SK-N-SH treated with all-trans-retinoic acid at 6 μM for 48 hours (cell line): ENCODE data around the gene EHD1.

ENCODE experiments used
- ARNTL ChIP-seq: fragments of 450-650 bp; formaldehyde crosslinking; IDR thresholded peaks from 2 replicates; pipeline ENCODE4 v1.5.0; 2020; ENCODE audit warnings: low read depth, mild to moderate bottlenecking, moderate library complexity, borderline replicate concordance
- ISL1 ChIP-seq: fragments of 250-450 bp; sonication (Bioruptor Pico); IDR thresholded peaks from 2 replicates; pipeline ENCODE4 v2.1.2; 2022; ENCODE audit warnings: mild to moderate bottlenecking, moderate library complexity
- PATZ1 ChIP-seq: fragments of 250-450 bp; sonication (Bioruptor Pico); IDR thresholded peaks from 2 replicates; pipeline ENCODE4 v1.8.0; 2020; ENCODE audit warnings: mild to moderate bottlenecking, moderate library complexity, borderline replicate concordance
- TF ChIP-seq, protein P1 (sequence below): fragments of 250-450 bp; sonication (Bioruptor Pico); IDR thresholded peaks from 2 replicates; pipeline ENCODE4 v1.8.0; 2021; ENCODE audit warnings: low read depth, mild to moderate bottlenecking, moderate library complexity, borderline replicate concordance

- TF ChIP-seq ARNTL, result no peak
- no peak for TF ChIP-seq ISL1 (CRISPR knock-in tag)
- TF ChIP-seq PATZ1 (CRISPR knock-in tag), result no peak
- TF ChIP-seq, protein P1, sequence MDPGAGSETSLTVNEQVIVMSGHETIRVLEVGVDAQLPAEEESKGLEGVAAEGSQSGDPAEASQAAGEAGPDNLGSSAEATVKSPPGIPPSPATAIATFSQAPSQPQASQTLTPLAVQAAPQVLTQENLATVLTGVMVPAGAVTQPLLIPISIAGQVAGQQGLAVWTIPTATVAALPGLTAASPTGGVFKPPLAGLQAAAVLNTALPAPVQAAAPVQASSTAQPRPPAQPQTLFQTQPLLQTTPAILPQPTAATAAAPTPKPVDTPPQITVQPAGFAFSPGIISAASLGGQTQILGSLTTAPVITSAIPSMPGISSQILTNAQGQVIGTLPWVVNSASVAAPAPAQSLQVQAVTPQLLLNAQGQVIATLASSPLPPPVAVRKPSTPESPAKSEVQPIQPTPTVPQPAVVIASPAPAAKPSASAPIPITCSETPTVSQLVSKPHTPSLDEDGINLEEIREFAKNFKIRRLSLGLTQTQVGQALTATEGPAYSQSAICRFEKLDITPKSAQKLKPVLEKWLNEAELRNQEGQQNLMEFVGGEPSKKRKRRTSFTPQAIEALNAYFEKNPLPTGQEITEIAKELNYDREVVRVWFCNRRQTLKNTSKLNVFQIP (CRISPR knock-in tag), result no peak
Observed at GRCh38 chr11:64880240-64881001, 2.0 kb upstream of the EHD1 start.
